ENCODE measurements around the gene COMMD10. TPM values are rescaled to one million over a fixed set of nuclear protein-coding genes. Genes with fewer than 3 reads are reported as not detected.
"Not testable (repeated sequence)": the region's sequence is repeated elsewhere in the genome, so short reads cannot be mapped to it uniquely, and the experiment has no call there.

COMMD10 gene
- total RNA-seq, 1 donor from 2014 or later = 41.5 TPM

DNA sequence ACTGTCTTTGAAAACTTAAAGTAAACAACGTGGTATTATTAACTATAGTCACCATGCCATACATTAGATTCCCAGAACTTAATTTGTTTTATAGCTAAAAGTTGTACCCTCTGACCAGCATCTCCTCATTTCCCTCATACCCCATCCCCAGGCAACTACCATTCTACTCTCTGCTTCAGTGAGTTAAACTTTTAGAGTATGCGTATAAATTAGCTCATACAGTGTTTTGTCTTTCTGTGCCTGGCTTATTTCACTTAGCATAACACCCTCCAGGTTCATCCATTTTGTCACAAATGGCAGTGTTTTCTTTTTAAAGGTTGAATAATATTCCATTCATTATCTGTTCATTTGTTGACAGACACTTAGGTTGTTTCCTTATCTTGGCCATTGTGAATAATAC is 14.2 kb downstream of the COMMD10 start:
- no peak for DNase-seq

GRCh38 chr5:116104941-116105340 is 20.1 kb downstream of the COMMD10 start:
- DNase-seq = not testable (repeated sequence)

- DNase-seq = no peak
Observed at GRCh38 chr5:116115163-116115562, 30.3 kb downstream of the COMMD10 start.

DNA sequence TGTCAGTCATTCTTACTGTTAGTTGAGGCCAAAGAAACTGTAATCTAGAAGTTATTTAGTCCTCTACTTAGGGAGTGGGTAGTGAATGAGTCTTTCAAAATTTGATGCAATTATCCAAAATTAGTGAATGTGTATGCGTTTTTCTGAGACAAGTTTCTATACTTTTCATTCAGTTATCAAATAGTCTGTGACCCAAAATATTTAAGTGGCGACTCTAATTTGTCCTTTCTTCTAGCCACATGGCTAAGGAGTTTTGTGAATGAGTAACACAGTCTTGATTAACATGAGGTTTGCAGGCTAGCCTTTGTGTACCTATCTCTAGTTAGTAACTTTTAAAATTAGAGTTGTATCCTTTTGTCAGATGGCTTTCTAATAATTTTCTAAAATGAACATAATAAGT is 45.6 kb downstream of the COMMD10 start:
- DNase-seq = no peak

DNA sequence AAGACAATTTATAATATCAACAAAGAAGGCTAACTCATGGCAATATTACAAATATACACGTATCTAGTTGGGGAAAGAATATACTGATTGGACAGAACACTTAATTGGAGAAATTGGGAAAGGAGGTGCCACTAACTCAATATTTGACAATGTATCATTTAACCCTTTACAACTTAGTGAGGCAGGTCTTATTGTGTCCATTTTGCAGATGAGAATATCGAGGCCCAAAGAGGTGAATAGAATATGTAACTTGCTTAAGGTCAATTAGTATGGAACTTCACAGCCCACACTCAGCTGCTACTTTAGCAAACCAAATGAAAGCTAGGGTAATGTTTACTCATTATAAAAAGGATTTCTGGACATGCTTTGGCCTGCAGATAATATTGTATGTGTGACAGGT is 46.2 kb downstream of the COMMD10 start:
- no peak for DNase-seq

DNA sequence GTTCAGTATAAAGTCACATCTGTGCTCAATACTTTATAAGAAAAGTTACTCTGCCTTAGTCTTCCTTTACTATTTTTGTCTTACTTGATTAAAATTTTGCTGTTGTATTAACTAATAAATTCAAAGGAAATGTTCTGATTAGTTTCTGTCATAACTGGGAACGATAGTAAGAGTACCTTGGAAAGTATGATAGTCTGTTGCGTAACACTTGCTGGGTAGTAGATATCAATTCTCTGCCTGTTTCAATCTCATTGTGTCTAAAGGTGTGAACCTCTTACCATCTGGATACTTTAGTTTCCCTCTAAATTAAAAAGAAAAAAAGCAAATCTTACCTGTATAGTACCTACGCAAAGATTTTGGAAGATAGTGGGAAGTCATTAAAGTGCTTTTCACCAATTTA is 48.5 kb downstream of the COMMD10 start:
- no peak for DNase-seq

DNA sequence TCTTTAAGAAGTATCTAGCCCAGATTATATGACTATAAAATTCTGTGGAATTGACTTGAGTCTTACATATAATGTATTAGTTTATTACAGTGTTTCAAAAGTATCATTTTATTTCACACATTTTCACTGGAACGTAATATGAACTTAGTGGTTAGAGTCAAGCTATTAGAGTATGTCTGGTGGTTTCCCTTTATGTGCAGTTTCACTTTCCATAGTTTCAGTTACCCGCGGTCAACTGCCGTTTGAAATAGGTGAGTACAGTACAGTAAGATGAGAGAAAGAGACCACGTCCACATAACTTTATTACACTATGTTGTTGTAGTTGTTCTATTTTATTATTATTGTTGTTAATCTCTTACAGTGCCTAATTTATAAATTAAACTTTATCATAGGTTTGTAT is 50.5 kb downstream of the COMMD10 start:
- DNase-seq = no peak

DNA sequence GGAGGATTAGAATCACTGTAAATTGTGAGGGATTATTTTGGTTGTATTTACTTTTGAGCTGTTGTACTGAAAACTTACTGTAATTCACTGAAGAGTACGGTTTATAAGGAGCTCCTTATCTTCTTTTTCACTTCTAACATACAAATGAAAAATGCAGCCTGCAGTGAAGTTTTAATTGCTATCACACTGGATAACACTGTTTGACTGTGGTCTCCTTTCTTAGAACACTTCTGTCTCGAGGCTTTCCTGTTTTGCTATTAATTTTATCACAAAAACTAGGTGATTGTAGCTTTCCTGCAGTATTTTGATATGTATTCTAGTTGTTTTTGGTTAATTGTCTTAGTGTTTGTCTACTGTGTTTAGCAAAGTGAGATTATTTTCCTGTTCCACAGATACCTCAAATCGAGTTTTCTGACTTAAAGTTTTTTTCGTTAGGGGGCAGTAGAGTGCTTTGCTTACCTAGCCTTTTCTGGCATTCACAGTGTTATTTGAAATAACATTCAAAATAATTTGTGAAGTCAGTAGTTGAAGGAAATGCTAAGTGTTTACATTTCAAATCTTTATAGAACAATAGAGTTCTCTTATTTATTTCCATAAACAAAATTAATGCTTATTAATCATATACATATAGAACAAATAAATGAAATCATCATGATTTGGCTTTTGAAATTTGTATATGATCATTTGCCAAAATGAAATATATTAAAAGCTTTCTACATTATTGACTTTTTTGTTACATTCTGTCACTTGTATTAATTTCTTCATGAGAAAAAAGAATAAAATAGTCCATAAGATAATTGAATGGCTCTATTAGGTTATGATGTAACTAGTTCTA is 52.9 kb downstream of the COMMD10 start:
- peak; percentile 76 for DNase-seq

DNA sequence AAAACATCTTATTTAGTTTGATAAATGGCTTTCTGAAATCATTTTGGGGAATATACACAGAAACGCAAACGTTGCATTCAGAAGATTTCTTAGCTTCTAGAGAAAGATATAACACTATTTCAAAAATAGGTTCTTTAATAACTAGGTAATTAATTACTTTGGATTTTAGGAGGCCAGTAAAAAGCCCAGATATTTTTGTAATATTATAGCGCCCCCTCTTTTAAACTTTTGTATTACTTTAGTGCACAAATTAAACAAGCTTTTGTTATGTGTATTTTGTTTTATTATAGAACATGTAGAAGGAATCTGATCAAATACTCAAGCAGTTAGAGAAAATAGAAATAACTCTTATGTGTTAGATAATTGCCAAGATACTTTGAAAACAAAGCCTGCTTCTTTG is 57.7 kb downstream of the COMMD10 start:
- DNase-seq = no peak

DNA sequence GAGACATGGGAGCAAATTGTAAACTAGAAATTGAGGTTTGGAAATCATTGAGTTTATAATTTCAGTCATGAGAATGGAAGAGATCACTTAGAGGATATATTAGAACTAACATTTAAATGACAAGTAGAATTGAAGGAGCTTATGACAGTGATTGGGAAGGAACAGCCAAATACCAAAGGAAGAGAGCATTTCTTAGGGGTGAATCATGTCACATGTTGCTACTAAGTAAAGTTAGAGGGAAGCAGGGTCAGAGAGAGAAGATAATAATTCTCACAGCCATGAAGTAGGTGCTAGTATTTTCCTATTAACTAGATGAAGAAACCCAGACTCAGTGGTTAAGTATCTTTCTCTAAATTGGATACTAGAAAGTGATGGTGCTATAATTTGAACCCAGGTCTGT is 59.3 kb downstream of the COMMD10 start:
- no peak for DNase-seq

- DNase-seq = no peak
Observed at GRCh38 chr5:116144991-116145390, 60.2 kb downstream of the COMMD10 start.

- DNase-seq = no peak
Observed at GRCh38 chr5:116145416-116145815, 60.6 kb downstream of the COMMD10 start.

- peak; percentile 39 for DNase-seq
Observed at GRCh38 chr5:116152169-116152568, 67.3 kb downstream of the COMMD10 start.

DNA sequence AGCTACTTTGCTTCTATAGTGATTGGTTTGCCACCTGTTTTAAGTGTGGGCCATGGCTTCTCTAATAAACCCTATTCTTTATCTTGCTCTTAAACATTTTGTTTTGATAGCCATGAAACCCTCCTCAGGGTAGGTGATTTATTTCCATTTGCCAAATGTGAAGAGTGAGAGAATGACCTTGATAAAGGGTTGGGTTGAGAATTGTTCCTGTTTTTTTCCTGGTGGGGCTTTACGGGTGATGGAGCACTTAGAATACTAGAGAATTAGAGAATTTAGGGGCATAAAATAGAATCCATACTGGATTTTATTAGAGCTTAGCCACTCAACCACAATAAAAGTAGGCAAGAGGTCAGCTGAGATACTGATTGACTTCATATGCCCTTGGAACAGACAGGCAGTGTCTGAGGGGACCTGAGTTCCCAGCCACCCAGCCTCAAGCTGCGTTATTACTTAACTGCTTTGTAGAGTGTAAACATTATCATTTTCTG is 68.9 kb downstream of the COMMD10 start:
- no peak for DNase-seq

DNA sequence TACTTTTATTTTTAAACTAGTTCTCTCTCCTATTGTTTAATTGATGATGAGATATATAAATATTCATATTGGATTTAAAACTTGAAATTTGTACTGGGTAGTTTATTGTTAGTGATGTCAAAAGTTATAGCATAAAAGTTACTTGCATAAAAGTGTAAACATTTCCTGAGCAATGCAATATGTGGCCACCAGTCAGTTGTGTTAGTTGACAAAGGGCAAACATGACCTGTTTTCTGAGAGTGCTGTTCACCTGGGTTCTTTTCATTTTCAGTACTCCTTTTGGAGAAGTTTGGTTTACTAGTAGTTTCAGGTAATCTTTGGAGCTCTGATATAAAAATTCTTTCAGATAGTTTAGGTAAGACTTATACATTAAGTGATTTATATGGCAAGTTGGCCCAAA is 69.4 kb downstream of the COMMD10 start:
- DNase-seq = no peak

DNA sequence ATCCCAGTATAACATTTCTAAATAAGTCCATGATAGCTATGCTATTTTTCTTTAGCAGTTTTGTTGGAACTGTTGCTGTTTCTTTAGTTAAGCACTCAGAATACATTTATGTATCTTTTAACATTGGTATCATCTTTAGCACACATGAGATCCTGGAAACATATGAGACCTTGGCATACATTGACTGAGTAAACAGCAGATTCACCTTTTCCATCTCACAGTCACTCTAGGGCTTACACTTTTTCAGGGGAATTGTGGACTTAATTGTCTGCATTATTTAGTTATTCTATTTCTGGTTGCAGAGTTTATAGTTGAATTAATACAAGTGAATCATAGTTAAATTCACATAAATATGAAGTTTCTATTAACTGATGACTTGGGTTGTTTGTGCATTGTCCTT is 70.1 kb downstream of the COMMD10 start:
- no peak for DNase-seq

GRCh38 chr5:116157902-116158301 is 73.1 kb downstream of the COMMD10 start:
- DNase-seq = no peak

DNA sequence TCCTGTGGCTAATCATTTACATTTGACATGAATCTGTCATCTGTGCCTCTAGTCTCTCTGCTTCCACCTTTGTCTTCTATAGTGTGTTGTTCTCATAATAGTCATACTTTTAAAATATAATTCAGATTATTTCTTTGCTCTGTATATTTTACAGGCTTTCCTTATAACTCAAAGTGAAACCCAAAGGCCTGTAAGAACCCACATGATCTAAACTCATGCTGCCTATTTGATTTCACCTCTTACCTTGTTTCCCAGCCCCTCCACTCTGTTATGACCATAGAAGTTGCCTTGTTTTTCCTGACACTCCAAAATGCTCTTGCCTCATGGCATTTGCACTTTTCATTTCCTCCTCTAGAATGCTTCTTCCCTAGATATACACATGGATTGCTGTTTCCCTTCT is 74.2 kb downstream of the COMMD10 start:
- DNase-seq = no peak

- no peak for DNase-seq
Observed at GRCh38 chr5:116174111-116174510, 89.3 kb downstream of the COMMD10 start.

DNA sequence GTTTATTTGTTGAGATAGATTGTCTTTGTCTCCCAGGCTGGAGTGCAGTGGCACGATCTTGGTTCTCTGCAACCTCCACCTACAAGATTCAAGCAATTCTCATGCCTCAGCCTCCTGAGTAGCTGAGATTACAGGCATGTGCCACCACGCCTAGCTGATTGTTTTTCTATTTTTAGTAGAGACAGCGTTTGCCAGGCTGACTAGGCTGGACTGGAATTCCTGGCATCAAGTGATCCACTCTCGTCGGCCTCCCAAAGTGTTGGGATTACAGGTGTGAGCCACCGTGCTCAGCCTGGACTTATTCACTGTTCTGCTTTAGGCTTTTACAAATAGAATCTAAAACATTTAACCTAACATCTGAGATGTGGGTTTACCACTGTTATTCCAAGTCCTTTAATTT is 91.3 kb downstream of the COMMD10 start:
- no peak for DNase-seq

GRCh38 chr5:116178925-116179324 is 94.1 kb downstream of the COMMD10 start:
- no peak for DNase-seq

DNA sequence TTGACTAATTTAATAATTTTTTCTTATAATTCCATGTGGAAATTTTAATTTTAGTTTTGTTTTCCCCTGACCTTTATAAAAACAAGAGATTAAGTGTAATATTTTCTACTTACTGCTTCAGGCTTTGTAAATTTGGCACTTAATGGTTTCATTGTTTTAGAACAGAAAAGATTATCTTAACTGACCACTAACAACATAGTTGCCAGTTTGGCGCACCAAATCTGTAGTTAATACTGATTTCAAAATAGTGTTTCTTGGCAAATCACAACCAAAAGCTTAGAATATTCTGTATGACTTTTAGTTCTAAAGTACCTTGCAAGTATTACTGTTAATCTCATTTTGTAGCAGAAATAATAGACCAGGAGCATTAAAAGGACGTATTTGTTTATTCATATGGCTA is 124.3 kb downstream of the COMMD10 start:
- DNase-seq = no peak

DNA sequence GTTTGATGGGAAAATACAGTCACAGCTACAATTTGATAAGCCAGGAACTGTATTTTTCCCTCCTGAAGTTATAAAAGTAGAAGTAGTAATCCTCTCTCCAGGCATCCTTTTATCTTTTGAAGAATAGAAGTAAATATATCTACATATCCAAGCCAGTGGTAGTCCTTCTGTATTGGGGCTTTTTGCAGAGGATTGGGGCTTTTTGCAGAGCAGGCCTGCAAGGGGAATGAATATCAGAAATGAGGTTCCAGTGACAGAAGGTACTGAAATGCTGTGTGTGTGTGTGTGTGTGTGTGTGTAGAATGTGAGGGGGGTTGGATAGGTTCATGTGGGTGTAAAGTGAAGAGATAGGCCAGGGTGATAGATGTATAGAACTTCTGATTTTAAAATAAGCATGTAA is 127.4 kb downstream of the COMMD10 start:
- no peak for DNase-seq

GRCh38 chr5:116216246-116216645 is 131.4 kb downstream of the COMMD10 start:
- DNase-seq = no peak
